Left lung (tissue), 10 donors: ENCODE data around the gene ASCC3. TPM values are rescaled to one million over a fixed set of nuclear protein-coding genes. Genes with fewer than 3 reads are reported as not detected.
A peak's percentile ranks its signal among the peaks of the same experiment; 100 is the strongest.

ENCODE experiments used
- ATAC-seq: fragments of 200-7000 bp; cut with Tn5 transposase; one replicate; pipeline ENCODE4 v1.9.1; 2020; ENCODE audit warnings: moderate library complexity
- DNase-seq, 4 donors: peaks; one replicate each; pipeline ENCODE4 v3.0.0-alpha.2; 2013 to 2020
- H3K27ac ChIP-seq, 2 donors: fragments of 200-600 bp; sonication (generic) in 1 of 2; one replicate each; pipeline versions ENCODE4 v1.5.0 to v1.8.0; 2020 to 2021
- H3K27me3 ChIP-seq, 2 donors: fragments of 200-600 bp; sonication (generic) in 1 of 2; one replicate each; pipeline versions ENCODE4 v1.5.0 to v1.8.0; 2020 to 2021
- H3K36me3 ChIP-seq, 2 donors: fragments of 200-600 bp; sonication (generic) in 1 of 2; one replicate each; pipeline versions ENCODE4 v1.5.0 to v1.8.0; 2020 to 2021
- H3K4me1 ChIP-seq, 2 donors: fragments of 200-600 bp; one replicate each; pipeline ENCODE4 v1.8.0; 2021
- H3K4me3 ChIP-seq, 2 donors: fragments of 200-600 bp; sonication (generic) in 1 of 2; one replicate each; pipeline versions ENCODE4 v1.5.0 to v1.8.0; 2020 to 2021; ENCODE audit warnings: mild to moderate bottlenecking in 1 of 2
- H3K9me3 ChIP-seq, 2 donors: fragments of 200-600 bp; sonication (generic) in 1 of 2; one replicate each; pipeline versions ENCODE4 v1.5.0 to v1.8.0; 2020 to 2021
- CTCF ChIP-seq, 2 donors: fragments of 200-600 bp; sonication (generic) in 1 of 2; IDR thresholded peaks; one replicate each; pipeline versions ENCODE4 v1.5.0 to v1.8.0; 2021; ENCODE audit warnings: antibody characterized with exemption in 2 of 2
- intact Hi-C, 2 donors: fragments of 100-400 bp; cut with DNase I; formaldehyde crosslinking; loops; one replicate each; pipeline versions ENCODE4 v1.11.2 to v1.14.2; 2022
- polyA plus RNA-seq, 6 donors: library from polyadenylated mRNA; unstranded; fragments of 120-200 nt; gene quantifications; one replicate each; pipeline ENCODE4 v1.2.1, GENCODE V29; 2013; ENCODE audit not compliant: insufficient read length in 6 of 6
- total RNA-seq, 2 donors: library from RNA; stranded (reverse); fragmentation: NEBNext Ultra II Directional; extraction: Animal tissue kit (Norgen Biotek cat#: 25700); gene quantifications; one replicate each; pipeline ENCODE4 v1.2.1, GENCODE V29; 2021
- donor health status: DM: no; HTN: yes; CAD: no.
- donor health status: DM: no; HTN: no; CAD: no.

The ASCC3 gene
- total and polyA plus RNA-seq, 8 donors: 20.6 to 43.2 (median 23.4) TPM

GRCh38 chr6:100730001-100730980 is 150.8 kb downstream of the ASCC3 start:
- intact Hi-C loops: no loop called here
- Histone ChIP-seq H3K27ac (no peak overlapping the region), H3K27me3 (no peaks in the 10 kb centered on the region), H3K4me3 (no peak overlapping the region), H3K36me3 (no peaks in the 10 kb centered on the region), H3K9me3 (no peaks in the 10 kb centered on the region), H3K4me1 (peaks cover 0 to 7% of the 10 kb centered on the region in 2 donors)
- no peak for TF ChIP-seq CTCF (IDR thresholded peaks at IDR 0.05)
- no peak for ATAC-seq
- peak in 1 of 4 donors; percentile 5 for DNase-seq

GRCh38 chr6:100726666-100727065 is 154.5 kb downstream of the ASCC3 start:
- intact Hi-C loops: no loop called here
- no peaks in the 10 kb centered on the region for H3K27me3 ChIP-seq
- no peaks in the 10 kb centered on the region for H3K36me3 ChIP-seq
- peaks cover 0 to 7% of the 10 kb centered on the region in 2 donors for H3K4me1 ChIP-seq
- H3K9me3 ChIP-seq: peaks cover 0 to 6% of the 10 kb centered on the region in 2 donors
- no peak for DNase-seq
- TF ChIP-seq CTCF (IDR thresholded peaks at IDR 0.05): no peak
- no peak overlapping the region for H3K27ac ChIP-seq
- ATAC-seq: no peak
- H3K4me3 ChIP-seq: no peak overlapping the region

GRCh38 chr6:100724696-100725095 is 156.4 kb downstream of the ASCC3 start:
- no peaks in the 10 kb centered on the region for H3K27me3 ChIP-seq
- H3K27ac ChIP-seq: no peak overlapping the region
- TF ChIP-seq CTCF (IDR thresholded peaks at IDR 0.05): no peak
- intact Hi-C loops: no loop called here
- H3K4me1 ChIP-seq: peaks cover 6 to 7% of the 10 kb centered on the region in 2 donors
- no peak for ATAC-seq
- H3K9me3 ChIP-seq: peaks cover 0 to 6% of the 10 kb centered on the region in 2 donors
- H3K36me3 ChIP-seq: no peaks in the 10 kb centered on the region
- H3K4me3 ChIP-seq: no peak overlapping the region
- DNase-seq: no peak

- H3K36me3 ChIP-seq: no peaks in the 10 kb centered on the region
- TF ChIP-seq CTCF (IDR thresholded peaks at IDR 0.05): no peak
- H3K4me3 ChIP-seq: no peak overlapping the region
- H3K27ac ChIP-seq: no peak overlapping the region
- ATAC-seq (no peak), DNase-seq (no peak)
- H3K4me1 ChIP-seq: peaks cover 6 to 7% of the 10 kb centered on the region in 2 donors
- peaks cover 0 to 6% of the 10 kb centered on the region in 2 donors for H3K9me3 ChIP-seq
- intact Hi-C loops: no loop called here
- no peaks in the 10 kb centered on the region for H3K27me3 ChIP-seq
Observed at GRCh38 chr6:100724222-100724621, 156.9 kb downstream of the ASCC3 start.

GRCh38 chr6:100721256-100721655 is 159.9 kb downstream of the ASCC3 start:
- Histone ChIP-seq H3K4me1 (peaks cover 0 to 6% of the 10 kb centered on the region in 2 donors), H3K36me3 (no peaks in the 10 kb centered on the region), H3K4me3 (no peak overlapping the region), H3K9me3 (peaks cover 0 to 6% of the 10 kb centered on the region in 2 donors), H3K27ac (no peak overlapping the region), H3K27me3 (no peaks in the 10 kb centered on the region)
- intact Hi-C loops: no loop called here
- ATAC-seq: no peak
- no peak for TF ChIP-seq CTCF (IDR thresholded peaks at IDR 0.05)
- no peak for DNase-seq
